SK-N-SH treated with all-trans-retinoic acid at 6 μM for 48 hours (cell line): Measurements from ENCODE around the gene FAM20C.

ENCODE experiments used
- ATAC-seq: fragments of 200-7000 bp; cut with Tn5 transposase; 3 replicates; pipeline ENCODE4 v1.9.1; 2020; ENCODE audit warnings: mild to moderate bottlenecking, moderate library complexity
- ARNTL ChIP-seq: fragments of 450-650 bp; formaldehyde crosslinking; IDR thresholded peaks from 2 replicates; pipeline ENCODE4 v1.5.0; 2020; ENCODE audit warnings: low read depth, mild to moderate bottlenecking, moderate library complexity, borderline replicate concordance
- BACH2 ChIP-seq: fragments of 250-450 bp; sonication (Bioruptor Pico); IDR thresholded peaks from 2 replicates; pipeline ENCODE4 v1.9.0; 2021; ENCODE audit warnings: mild to moderate bottlenecking, borderline replicate concordance
- CREB5 ChIP-seq: fragments of 250-450 bp; sonication (Bioruptor Pico); IDR thresholded peaks from 2 replicates; pipeline ENCODE4 v1.5.1; 2020; ENCODE audit warnings: low read depth, mild to moderate bottlenecking, moderate library complexity
- CSDC2 ChIP-seq: fragments of 250-450 bp; sonication (Bioruptor Pico); IDR thresholded peaks from 2 replicates; pipeline ENCODE4 v1.5.0; 2020; ENCODE audit warnings: mild to moderate bottlenecking, moderate library complexity
- CSRNP3 ChIP-seq: fragments of 250-450 bp; sonication (Bioruptor Pico); IDR thresholded peaks from 2 replicates; pipeline ENCODE4 v1.5.1; 2021; ENCODE audit warnings: mild to moderate bottlenecking, moderate library complexity
- ESRRG ChIP-seq: fragments of 250-450 bp; sonication (Bioruptor Pico); IDR thresholded peaks from 2 replicates; pipeline ENCODE4 v1.6.1; 2021; ENCODE audit warnings: mild to moderate bottlenecking
- GLIS3 ChIP-seq: fragments of 250-450 bp; sonication (Bioruptor Pico); IDR thresholded peaks from 2 replicates; pipeline ENCODE4 v1.5.0; 2020; ENCODE audit warnings: mild to moderate bottlenecking, moderate library complexity
- ISL1 ChIP-seq: fragments of 250-450 bp; sonication (Bioruptor Pico); IDR thresholded peaks from 2 replicates; pipeline ENCODE4 v2.1.2; 2022; ENCODE audit warnings: mild to moderate bottlenecking, moderate library complexity
- OSR1 ChIP-seq: fragments of 250-450 bp; sonication (Bioruptor Pico); IDR thresholded peaks from 2 replicates; pipeline ENCODE4 v1.8.0; 2022; ENCODE audit warnings: moderate library complexity, mild to moderate bottlenecking, inconsistent platforms
- POU6F1 ChIP-seq: fragments of 250-450 bp; sonication (Bioruptor Pico); IDR thresholded peaks from 2 replicates; pipeline ENCODE4 v1.8.0; 2021; ENCODE audit warnings: low read depth, mild to moderate bottlenecking, moderate library complexity, borderline replicate concordance
- PPARA ChIP-seq: fragments of 250-450 bp; sonication (Bioruptor Pico); IDR thresholded peaks from 2 replicates; pipeline ENCODE4 v1.5.0; 2020; ENCODE audit warnings: mild to moderate bottlenecking, borderline replicate concordance
- RARB ChIP-seq: fragments of 250-450 bp; sonication (Bioruptor Pico); IDR thresholded peaks from 2 replicates; pipeline ENCODE4 v1.8.0; 2021; ENCODE audit warnings: mild to moderate bottlenecking, moderate library complexity
- TCF4 ChIP-seq: fragments of 250-450 bp; sonication (Bioruptor Pico); IDR thresholded peaks from 2 replicates; pipeline ENCODE4 v1.8.0; 2021; ENCODE audit warnings: mild to moderate bottlenecking, moderate library complexity, borderline replicate concordance
- TSHZ2 ChIP-seq: fragments of 250-450 bp; sonication (Bioruptor Pico); IDR thresholded peaks from 2 replicates; pipeline ENCODE4 v1.5.0; 2020; ENCODE audit warnings: mild to moderate bottlenecking, moderate library complexity
- ZC3H10 ChIP-seq: fragments of 250-450 bp; sonication (Bioruptor Pico); IDR thresholded peaks from 2 replicates; pipeline ENCODE4 v1.5.1; 2021; ENCODE audit warnings: mild to moderate bottlenecking, moderate library complexity
- ZFP3 ChIP-seq: fragments of 250-450 bp; sonication (Bioruptor Pico); IDR thresholded peaks from 2 replicates; pipeline ENCODE4 v1.5.0; 2020; ENCODE audit warnings: mild to moderate bottlenecking, moderate library complexity
- ZFP30 ChIP-seq: fragments of 450-650 bp; formaldehyde crosslinking; IDR thresholded peaks from 2 replicates; pipeline ENCODE4 v1.5.0; 2022; ENCODE audit warnings: mild to moderate bottlenecking, moderate library complexity
- ZNF565 ChIP-seq: fragments of 450-650 bp; formaldehyde crosslinking; conservative IDR thresholded peaks from 2 replicates; pipeline ENCODE4 v1.5.0; 2020; ENCODE audit warnings: low read depth, mild to moderate bottlenecking, moderate library complexity
- ZNF8 ChIP-seq: fragments of 450-650 bp; formaldehyde crosslinking; IDR thresholded peaks from 2 replicates; pipeline ENCODE4 v1.5.0; 2020; ENCODE audit warnings: mild to moderate bottlenecking, moderate library complexity

The FAM20C gene

GRCh38 chr7:300546-301290 is 108.3 kb downstream of the FAM20C start (continued):
- TF ChIP-seq POU6F1 (CRISPR knock-in tag) (no peak), GLIS3 (no peak), OSR1 (CRISPR knock-in tag) (no peak), TCF4 (CRISPR knock-in tag) (no peak)

GRCh38 chr7:301291-302053 is 109.1 kb downstream of the FAM20C start:
- no peak for ATAC-seq
- TF ChIP-seq CREB5 (no peak), OSR1 (CRISPR knock-in tag) (no peak), ZFP30 (CRISPR knock-in tag) (no peak), GLIS3 (no peak), CSDC2 (CRISPR knock-in tag) (no peak), TCF4 (CRISPR knock-in tag) (no peak), PPARA (CRISPR knock-in tag) (no peak), ZNF8 (no peak), BACH2 (CRISPR knock-in tag) (no peak), RARB (CRISPR knock-in tag) (no peak), CSRNP3 (no peak), ZFP3 (CRISPR knock-in tag) (no peak), ARNTL (CRISPR knock-in tag) (no peak), ZNF565 (no peak), POU6F1 (CRISPR knock-in tag) (no peak), TSHZ2 (CRISPR knock-in tag) (no peak), ZC3H10 (CRISPR knock-in tag) (no peak), ISL1 (CRISPR knock-in tag) (no peak)

GRCh38 chr7:302054-302992 is 110.0 kb downstream of the FAM20C start:
- ATAC-seq, result no peak
- TF ChIP-seq OSR1 (CRISPR knock-in tag), result no peak
- no peak for TF ChIP-seq TCF4 (CRISPR knock-in tag)
- no peak for TF ChIP-seq CSDC2 (CRISPR knock-in tag)
- TF ChIP-seq POU6F1 (CRISPR knock-in tag), result no peak
- no peak for TF ChIP-seq CREB5
- TF ChIP-seq ZNF8, result no peak
- no peak for TF ChIP-seq ZFP30 (CRISPR knock-in tag)
- no peak for TF ChIP-seq RARB (CRISPR knock-in tag)
- TF ChIP-seq ZC3H10 (CRISPR knock-in tag), result no peak
- TF ChIP-seq ESRRG (CRISPR knock-in tag), result no peak
